Activated CD4-positive, alpha-beta T cell treated with anti-CD3 and anti-CD28 coated beads, Interleukin-2, amount 50 U/mL, for 1 hour (primary cell): ENCODE results near the gene NEB.
"Not testable (repeated sequence)": the region's sequence is repeated elsewhere in the genome, so short reads cannot be mapped to it uniquely, and the experiment has no call there.

ENCODE experiments used
- DNase-seq: peaks from one replicate; pipeline ENCODE4 v3.0.0-alpha.2; 2020

NEB gene

GRCh38 chr2:151607459-151608424 lies 126.5 kb downstream of the NEB start:
- not testable (repeated sequence) for DNase-seq

GRCh38 chr2:151603530-151603929 lies 130.7 kb downstream of the NEB start:
- DNase-seq: not testable (repeated sequence)

- not testable (repeated sequence) for DNase-seq
These were observed 131.9 kb downstream of the NEB start for GRCh38 chr2:151602402-151602801.

GRCh38 chr2:151601803-151602202 lies 132.5 kb downstream of the NEB start:
- DNase-seq: not testable (repeated sequence)

GRCh38 chr2:151596903-151597608 lies 137.2 kb downstream of the NEB start:
- not testable (repeated sequence) for DNase-seq

- DNase-seq: not testable (repeated sequence)
These were observed 142.4 kb downstream of the NEB start for GRCh38 chr2:151591908-151592255.

GRCh38 chr2:151591250-151591907 lies 142.9 kb downstream of the NEB start:
- DNase-seq: not testable (repeated sequence)

GRCh38 chr2:151581300-151581699 lies 153.0 kb downstream of the NEB start:
- DNase-seq: not testable (repeated sequence)

GRCh38 chr2:151580697-151581096 lies 153.6 kb downstream of the NEB start:
- not testable (repeated sequence) for DNase-seq

- DNase-seq: no peak
These were observed 157.2 kb downstream of the NEB start for GRCh38 chr2:151577116-151577515.

- no peak for DNase-seq
These were observed 158.2 kb downstream of the NEB start for GRCh38 chr2:151576080-151576479.

GRCh38 chr2:151575338-151575737 lies 158.9 kb downstream of the NEB start:
- DNase-seq: no peak

GRCh38 chr2:151570191-151570590 lies 164.1 kb downstream of the NEB start:
- no peak for DNase-seq

GRCh38 chr2:151569167-151569566 lies 165.1 kb downstream of the NEB start:
- no peak for DNase-seq

GRCh38 chr2:151568501-151568900 lies 165.8 kb downstream of the NEB start:
- no peak for DNase-seq

- no peak for DNase-seq
These were observed 167.3 kb downstream of the NEB start for GRCh38 chr2:151567006-151567405.

- DNase-seq: no peak
These were observed 171.9 kb downstream of the NEB start for GRCh38 chr2:151562398-151562797.

GRCh38 chr2:151560289-151560688 lies 174.0 kb downstream of the NEB start:
- DNase-seq: no peak

- not testable (repeated sequence) for DNase-seq
These were observed 174.8 kb downstream of the NEB start for GRCh38 chr2:151559431-151559830.

GRCh38 chr2:151557883-151558282 lies 176.4 kb downstream of the NEB start:
- DNase-seq: not testable (repeated sequence)

GRCh38 chr2:151556121-151556520 lies 178.2 kb downstream of the NEB start:
- DNase-seq: no peak

GRCh38 chr2:151552287-151552686 lies 182.0 kb downstream of the NEB start:
- DNase-seq: no peak

GRCh38 chr2:151551556-151551955 lies 182.7 kb downstream of the NEB start:
- DNase-seq: no peak
